Fibroblast of pulmonary artery (primary cell): ENCODE measurements around the gene MAN1C1.

Experiments
- DNase-seq: peaks from one replicate; pipeline ENCODE4 v3.0.0-alpha.2; 2010; ENCODE audit warnings: low read depth
- H3K4me3 ChIP-seq: replicated peaks from 2 replicates; pipeline ENCODE4 v1.5.1; 2011; ENCODE audit warnings: low read depth, mild to moderate bottlenecking, control low read depth, low read length, moderate library complexity
- TF ChIP-seq, protein P1 (sequence below): IDR thresholded peaks from 2 replicates; pipeline ENCODE4 v1.5.1; 2011; ENCODE audit warnings: mild to moderate bottlenecking, control low read depth, low read length, inconsistent platforms; ENCODE audit errors: missing control alignments

Gene MAN1C1

DNA sequence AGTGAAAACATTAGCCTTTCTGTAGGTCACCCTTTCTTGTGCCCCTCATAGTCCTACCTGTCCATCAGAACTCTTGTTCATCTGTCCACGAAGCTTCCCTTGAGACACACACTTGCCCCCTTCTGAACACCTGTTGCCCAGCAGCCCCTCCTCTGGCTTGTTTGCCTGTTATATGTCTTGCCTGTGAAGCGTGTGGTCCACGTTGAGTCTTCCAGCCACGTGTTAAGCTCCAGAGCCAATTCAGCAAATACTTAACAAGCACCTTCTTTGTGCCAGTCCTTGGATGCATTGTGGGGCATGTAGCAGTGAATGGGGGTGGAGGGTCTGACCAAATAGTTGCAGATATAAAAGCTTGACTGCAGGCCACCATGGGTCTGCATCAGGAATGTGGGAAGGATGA is 66.6 kb downstream of the MAN1C1 start:
- TF ChIP-seq, protein P1, sequence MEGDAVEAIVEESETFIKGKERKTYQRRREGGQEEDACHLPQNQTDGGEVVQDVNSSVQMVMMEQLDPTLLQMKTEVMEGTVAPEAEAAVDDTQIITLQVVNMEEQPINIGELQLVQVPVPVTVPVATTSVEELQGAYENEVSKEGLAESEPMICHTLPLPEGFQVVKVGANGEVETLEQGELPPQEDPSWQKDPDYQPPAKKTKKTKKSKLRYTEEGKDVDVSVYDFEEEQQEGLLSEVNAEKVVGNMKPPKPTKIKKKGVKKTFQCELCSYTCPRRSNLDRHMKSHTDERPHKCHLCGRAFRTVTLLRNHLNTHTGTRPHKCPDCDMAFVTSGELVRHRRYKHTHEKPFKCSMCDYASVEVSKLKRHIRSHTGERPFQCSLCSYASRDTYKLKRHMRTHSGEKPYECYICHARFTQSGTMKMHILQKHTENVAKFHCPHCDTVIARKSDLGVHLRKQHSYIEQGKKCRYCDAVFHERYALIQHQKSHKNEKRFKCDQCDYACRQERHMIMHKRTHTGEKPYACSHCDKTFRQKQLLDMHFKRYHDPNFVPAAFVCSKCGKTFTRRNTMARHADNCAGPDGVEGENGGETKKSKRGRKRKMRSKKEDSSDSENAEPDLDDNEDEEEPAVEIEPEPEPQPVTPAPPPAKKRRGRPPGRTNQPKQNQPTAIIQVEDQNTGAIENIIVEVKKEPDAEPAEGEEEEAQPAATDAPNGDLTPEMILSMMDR = no peak
- H3K4me3 ChIP-seq = no peak overlapping the region
- no peak for DNase-seq

DNA sequence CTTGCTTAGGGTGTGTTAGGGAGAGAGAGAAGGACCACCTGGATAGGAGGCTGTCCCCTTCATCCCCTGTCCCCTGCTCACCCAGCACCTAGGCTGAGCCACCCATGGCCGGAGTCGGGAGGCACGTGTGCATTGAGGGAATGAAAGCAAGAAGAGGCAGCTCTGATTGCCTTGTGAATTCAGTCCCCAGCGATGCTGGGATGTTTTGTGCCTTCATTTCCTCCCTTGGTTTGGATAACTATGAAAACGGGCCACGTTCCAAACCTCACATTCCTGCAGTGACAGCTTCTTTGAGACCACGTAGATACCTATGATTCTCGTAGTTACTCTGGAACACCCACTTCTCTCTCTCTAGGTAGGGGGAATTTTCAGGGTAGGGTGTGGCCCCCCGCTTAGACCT is 67.1 kb downstream of the MAN1C1 start:
- no peak overlapping the region for H3K4me3 ChIP-seq
- TF ChIP-seq, protein P1 = no peak
- DNase-seq = peak; percentile 55

DNA sequence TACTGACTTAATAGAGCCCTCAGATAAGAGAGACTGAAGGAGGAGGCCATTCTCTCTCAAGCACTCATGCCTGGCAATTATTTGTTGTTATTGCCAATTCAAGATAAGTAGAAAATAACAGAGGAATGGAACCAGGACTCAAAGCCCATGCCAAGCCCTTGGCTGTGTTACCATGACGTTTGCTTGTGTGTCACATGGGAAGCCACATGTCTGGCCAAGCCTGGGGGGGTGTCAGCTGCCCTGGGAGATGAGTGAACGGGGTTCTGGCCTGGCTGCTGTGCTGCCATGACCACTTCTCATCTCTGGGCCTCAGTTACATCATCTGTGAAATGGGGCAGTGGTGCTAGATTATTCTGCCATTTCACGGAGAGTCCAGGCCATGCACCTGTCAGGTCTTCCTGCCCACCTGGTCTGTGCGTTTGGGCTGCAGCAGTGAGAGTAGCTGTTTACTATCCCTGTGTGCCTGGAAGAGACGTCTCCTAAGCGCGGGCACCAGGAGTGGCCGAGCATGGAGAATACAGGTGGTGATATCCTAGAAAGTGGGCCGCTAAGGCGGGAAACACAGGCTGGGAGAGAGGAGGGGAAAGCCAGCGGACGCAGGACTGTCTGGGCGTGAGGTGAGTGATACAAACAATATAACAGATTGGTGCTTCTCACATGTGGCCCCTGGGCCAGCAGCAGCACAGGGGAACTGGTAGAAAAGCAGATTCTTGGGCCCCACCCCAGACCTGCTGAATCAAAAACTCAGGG is 67.8 kb downstream of the MAN1C1 start:
- H3K4me3 ChIP-seq = no peak overlapping the region
- TF ChIP-seq, protein P1 = no peak
- DNase-seq = peak; percentile 46

DNA sequence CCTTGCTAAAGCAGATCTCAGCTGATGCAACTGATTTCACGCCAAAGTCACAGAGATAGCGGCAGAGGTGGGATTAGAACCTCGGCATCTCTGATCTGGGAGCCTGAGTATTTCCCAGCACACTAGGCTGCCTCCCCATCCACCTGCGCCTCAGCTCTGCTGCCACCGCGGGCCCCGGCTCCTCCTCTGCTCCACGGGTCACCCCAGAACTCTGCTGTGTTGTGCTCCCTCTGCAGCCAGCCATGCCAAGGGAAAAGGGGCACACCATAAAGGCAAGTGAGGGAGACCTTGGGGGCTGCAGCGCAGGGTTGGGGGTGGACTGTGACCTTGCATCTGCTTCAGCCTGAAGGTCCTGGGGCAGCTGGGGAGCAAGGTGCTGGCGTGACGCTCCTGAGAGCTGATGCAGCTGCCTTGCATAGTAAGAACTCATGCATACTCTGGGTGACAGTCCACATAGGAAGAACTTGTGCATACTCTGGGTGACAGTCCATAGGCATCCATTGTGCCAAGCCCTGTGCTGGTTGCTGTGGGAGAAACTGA is 68.7 kb downstream of the MAN1C1 start:
- TF ChIP-seq, protein P1 = no peak
- DNase-seq = no peak
- H3K4me3 ChIP-seq = no peak overlapping the region

DNA sequence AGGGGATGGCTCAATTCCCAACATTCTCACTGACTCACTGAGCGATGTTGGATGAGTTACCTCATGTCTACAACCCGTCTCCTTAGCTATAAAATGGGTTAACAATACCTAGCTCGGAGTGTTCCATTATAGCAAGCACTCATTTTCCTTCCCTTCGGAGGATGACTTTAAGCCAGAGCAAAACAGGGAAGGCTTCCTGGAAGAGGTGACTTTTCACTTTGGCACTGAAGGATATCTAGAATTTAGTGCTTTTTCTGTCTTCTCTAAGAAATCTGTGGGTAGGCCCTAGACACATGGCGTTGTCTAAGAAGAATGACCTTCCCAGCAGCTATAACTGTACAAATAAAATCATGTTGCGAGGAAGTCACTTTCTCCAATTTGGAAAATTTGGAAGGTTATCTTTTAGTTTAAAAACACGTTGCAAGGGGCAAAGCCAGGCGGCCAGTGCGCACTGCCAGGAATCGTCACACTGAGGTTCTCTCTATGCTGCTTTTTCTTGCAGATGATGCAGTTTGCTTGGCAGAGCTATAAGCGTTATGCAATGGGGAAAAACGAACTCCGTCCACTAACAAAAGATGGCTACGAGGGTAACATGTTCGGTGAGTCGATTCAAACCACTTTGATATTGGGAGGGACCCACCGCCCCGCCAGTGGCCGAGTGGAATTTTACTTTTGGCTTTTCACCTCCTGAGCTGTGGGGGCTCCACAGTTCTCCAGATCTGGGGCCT is 69.5 kb downstream of the MAN1C1 start:
- DNase-seq = no peak
- TF ChIP-seq, protein P1 = no peak
- no peak overlapping the region for H3K4me3 ChIP-seq

DNA sequence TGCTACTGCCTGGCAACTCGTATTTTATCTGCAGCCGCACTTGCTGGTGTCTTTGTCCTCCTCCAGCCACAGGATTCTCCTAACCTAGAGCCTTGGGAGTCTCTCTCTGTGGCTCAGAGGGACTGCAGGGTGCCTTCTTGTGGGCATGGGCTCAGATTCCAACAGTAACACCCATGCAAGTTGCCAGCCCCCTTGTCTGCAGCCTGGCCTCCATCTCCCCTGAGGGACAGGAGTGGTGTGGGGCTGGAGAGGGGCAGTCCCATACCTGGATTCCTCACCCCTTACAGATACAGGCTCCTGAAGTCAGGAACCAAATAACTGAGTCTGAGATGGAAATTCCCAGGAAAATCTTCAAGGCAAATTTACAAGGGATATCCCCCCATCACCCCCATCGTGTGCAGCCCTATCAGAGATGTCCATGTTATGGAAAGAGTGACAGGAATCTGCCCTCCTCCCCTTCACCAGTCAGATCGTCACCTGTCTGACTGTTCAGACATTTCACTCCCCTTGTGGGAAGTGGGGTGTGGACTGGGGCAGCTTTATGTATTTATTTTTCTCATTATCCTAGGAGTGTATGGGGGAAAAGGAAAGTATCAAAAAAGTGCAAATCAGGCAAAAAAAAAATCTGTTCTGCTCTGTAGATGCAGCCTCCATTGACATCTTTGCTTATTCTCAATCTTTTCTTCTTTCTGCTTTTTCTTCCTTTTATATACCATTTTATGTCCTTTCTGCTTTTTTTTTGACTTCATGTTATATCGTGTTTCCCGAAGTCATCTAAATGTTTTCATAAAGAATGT is 70.8 kb downstream of the MAN1C1 start:
- TF ChIP-seq, protein P1 = no peak
- DNase-seq = no peak
- H3K4me3 ChIP-seq = no peak overlapping the region
